GM03348 (cell line): ENCODE results near the gene DDX5.
"Not testable (repeated sequence)": the region's sequence is repeated elsewhere in the genome, so short reads cannot be mapped to it uniquely, and the experiment has no call there.

Experiments used
- DNase-seq: peaks from one replicate; pipeline ENCODE4 v3.0.0; 2012; ENCODE audit warnings: low spot score

The DDX5 gene

DNA sequence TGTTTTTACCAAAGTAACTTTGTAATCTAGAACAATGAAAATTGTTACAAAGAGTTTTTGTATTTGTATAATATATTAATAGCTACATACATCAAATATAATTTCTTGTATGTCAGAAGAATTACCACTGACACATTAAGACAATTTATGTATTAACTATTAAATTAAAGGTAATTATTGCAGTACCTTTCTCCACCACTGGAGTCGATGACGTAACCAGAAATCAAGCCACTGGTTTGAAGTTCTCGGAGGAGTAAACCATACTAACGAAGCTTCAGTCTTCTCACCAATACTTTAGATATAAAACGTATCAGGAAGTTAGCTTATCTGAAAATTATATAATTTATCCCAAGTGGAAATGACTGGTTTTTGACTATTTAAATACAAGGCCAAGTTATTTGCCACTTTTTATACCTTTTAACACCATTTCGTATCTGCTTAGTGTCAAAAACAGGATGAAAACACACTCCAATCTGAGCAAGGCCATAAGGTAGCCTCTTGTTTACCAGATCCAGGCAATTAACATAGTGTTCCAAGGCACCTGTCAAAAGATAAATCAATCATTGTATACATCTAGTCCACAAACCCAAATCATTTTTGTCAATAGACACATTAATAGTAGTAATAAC lies 13.5 kb downstream of the DDX5 start:
- peak; percentile 22 for DNase-seq

DNA sequence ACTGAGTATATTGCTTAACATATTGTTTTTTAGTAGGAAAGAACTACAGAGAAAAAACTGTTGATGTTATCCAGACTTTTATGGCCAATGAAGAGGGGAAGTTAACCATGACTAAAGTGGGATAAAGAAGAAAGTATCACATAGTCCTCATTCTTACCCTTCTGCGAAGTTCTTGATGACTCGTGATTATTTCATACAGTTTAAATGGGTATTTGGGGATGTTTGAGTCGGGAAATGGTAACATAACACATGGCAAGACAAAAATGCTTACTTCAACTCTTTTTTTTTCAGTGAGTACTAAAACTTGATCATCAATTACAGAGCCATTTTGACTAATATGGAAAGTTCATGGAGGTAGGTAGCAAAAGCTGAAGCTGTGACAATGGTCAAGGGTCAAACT lies 14.1 kb downstream of the DDX5 start:
- no peak for DNase-seq

DNA sequence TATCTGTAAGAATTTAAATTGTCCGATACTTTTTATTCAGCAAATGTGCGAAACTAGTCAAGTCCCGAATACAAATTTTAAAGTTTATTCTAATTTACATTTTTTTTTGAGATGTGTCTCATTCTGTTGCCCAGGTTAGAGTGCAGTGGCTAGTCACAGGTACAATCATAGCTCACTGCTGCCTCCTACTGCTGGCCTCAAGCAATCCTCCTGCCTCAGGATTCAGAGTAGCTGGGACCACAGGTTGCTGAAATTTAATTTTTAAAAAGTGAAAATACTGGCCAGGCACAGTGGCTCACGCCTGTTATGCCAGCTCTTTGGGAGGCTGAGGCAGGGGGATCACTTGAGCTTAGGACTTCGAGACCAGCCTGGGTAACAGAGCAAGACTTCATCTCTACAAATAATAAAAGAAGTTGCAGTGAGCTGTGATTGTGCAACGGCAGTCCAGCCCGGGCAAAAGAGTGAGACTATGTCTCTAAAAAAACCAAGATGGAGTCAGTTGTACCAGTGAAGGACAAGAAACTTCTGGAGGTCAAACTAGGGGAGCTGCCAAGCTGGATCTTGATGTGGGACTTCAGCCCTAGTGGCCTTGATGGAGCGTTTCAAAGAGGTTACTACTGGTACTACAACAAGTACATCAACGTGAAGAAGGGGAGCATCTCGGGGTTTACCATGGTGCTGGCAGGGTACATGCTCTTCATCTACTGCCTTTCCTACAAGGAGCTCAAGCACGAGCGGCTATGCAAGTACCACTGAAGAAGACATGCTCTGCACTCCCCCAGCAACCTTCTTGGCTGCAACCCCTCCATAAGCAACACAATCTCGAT lies 14.8 kb downstream of the DDX5 start:
- DNase-seq, result no peak

GRCh38 chr17:64488301-64488700 lies 17.8 kb downstream of the DDX5 start:
- DNase-seq, result no peak

GRCh38 chr17:64484380-64484779 lies 21.7 kb downstream of the DDX5 start:
- DNase-seq, result no peak

GRCh38 chr17:64480951-64481350 lies 25.1 kb downstream of the DDX5 start:
- no peak for DNase-seq

- no peak for DNase-seq
These were observed 28.2 kb downstream of the DDX5 start for GRCh38 chr17:64477849-64478248.

DNA sequence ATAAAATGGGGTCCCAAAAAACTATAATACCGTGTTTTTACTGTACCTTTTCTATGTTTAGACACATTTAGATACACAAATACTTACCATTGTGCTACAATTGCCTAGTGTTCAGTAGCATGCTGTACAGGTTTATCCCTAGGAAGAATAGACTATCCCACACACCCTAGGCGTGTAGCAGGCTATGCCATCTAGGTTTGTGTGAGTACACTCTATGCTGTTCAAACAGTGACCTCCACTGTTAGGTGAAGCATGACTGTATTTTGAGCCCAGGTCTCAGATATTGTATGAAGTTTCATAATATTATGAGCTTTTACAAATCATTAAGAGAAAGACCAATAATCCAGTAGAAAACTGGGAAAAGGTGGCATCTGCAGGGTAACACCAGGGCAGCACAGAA lies 33.5 kb downstream of the DDX5 start:
- no peak for DNase-seq

DNA sequence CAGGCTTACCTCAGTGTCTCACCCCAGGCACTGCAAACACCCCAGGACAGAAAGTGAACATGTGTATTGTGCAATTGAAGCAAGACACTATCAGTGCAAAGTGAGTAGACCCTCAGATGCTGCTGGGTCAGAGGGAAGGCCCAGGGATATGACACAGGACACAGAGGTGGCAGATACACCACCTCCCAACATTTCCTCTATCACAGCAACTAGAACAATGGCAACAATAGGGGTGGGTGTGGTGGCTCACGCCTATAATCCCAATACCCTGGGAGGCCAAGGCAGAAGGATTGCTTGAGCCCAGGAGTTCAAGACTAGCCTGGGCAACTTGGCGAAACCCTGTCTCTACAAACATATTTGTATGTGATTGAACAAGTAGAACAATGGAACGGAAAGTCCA lies 34.6 kb downstream of the DDX5 start:
- DNase-seq, result no peak

DNA sequence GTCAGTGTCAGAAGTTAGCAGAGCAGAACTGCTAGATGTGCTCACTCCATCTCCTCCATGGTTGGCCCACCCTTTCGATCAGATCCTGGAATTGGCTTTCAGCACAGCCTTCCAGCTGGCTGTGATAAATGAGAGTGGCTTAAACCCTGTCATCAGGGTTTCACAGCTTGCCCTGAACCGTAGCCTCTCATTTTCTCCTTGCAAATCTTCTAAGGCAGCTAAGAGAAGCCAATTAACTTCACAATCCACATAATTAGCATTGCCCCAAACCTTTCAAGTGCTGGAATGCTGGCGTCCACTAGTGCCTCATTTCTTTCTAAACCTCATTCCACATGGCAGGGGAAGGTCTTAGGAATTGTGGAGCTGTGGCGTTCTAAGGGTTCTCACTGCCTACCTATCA lies 35.5 kb downstream of the DDX5 start:
- no peak for DNase-seq

DNA sequence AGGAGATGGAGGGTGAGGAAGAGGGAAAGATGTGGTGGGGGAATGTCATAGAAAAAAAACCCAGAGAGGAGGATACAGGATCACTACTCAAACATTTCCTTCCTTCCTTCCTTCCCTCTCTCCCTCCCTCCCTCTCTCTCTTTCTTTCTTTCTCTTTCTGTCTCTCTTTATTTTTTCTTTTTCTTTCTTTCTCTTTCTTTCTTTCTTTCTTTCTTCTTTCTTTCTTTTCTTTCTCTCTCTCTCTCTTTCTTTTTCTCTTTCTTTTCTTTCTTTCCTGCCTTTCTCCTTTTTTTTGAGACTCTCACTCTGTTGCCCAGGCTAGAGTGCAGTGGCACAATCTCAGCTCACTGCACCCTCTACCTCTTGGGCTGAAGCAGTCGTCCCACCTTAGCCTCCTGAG lies 39.3 kb downstream of the DDX5 start:
- not testable (repeated sequence) for DNase-seq

DNA sequence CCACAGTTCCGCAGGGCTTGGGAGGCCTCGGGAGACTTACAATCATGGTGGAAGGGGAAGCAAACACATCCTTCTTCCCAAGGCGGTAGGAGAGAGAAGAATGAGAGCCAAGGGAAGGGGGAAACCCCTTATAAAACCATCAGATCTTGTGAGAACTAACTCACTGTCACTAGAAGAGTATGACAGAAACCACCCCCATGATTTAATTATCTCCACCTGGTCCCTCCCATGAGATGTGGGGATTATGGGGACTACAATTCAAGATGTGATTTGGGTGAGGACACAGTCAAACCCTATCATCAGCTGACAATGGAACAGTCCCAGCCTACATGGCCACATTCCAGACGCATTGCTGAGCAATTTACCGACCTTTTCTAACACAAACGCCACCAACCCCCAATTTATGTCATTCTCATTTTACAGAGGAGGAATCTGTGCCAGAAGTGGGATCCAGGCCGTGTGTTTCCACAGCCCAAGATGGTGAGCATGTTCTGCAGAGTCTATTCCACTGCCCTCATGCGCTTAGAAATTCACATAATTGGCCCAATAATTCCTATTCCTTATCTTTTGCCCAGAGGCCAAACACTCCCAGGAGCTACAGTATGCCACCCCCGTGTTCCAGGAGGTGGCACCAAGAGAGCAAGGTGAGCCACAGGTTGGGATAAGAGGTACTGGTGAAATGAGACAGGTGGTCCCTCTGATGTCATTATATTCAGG lies 39.9 kb downstream of the DDX5 start:
- no peak for DNase-seq

GRCh38 chr17:64461788-64462187 lies 44.3 kb downstream of the DDX5 start:
- no peak for DNase-seq

DNA sequence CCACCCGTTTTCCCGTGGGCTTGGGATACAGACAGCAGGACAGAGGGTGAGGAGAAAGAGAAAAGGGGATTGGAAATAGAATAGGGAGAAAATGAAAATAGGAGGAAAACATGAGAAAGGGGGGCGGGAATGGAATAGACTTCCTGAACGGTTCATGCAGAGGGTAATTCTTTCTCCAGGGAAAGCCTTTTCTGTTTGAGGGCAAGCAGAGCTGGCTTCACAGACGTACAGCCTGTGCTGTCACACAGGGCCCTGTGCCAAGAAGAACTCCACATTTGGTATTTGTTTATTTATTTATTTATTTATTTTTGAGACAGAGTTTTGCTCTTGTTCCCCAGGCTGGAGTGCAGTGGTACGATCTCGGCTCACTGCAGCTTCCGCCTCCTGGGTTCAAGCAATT lies 45.1 kb downstream of the DDX5 start:
- no peak for DNase-seq

GRCh38 chr17:64459818-64460217 lies 46.3 kb downstream of the DDX5 start:
- DNase-seq, result not testable (repeated sequence)

DNA sequence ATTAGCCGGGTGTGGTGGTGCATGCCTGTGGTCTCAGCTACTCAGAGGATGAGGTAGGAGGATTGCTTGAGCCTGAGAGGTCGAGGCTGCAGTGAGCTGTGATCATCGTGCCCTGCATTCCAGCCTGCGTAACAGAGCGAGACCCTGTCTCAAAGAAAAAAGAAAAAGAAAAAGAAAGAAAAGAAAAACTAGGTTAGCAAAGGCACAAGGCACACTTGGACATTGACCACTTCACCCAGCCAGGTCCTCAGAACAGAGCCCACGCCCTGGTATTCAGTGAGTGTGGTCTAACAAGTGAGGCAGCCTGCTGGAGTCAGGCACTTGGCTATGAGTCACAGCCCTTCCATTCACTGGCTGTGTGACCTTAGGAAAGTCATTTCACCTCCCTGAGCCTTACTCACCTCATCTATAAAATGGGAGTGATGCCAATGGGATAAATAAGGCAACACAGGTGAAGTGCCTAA lies 46.8 kb downstream of the DDX5 start:
- DNase-seq, result peak; percentile 49

GRCh38 chr17:64458756-64459155 lies 47.3 kb downstream of the DDX5 start:
- no peak for DNase-seq

- peak; percentile 45 for DNase-seq
These were observed 48.9 kb downstream of the DDX5 start for GRCh38 chr17:64457156-64457555.

- DNase-seq, result no peak
These were observed 49.9 kb downstream of the DDX5 start for GRCh38 chr17:64455993-64456885.

GRCh38 chr17:64449545-64449944 lies 56.5 kb downstream of the DDX5 start:
- no peak for DNase-seq

DNA sequence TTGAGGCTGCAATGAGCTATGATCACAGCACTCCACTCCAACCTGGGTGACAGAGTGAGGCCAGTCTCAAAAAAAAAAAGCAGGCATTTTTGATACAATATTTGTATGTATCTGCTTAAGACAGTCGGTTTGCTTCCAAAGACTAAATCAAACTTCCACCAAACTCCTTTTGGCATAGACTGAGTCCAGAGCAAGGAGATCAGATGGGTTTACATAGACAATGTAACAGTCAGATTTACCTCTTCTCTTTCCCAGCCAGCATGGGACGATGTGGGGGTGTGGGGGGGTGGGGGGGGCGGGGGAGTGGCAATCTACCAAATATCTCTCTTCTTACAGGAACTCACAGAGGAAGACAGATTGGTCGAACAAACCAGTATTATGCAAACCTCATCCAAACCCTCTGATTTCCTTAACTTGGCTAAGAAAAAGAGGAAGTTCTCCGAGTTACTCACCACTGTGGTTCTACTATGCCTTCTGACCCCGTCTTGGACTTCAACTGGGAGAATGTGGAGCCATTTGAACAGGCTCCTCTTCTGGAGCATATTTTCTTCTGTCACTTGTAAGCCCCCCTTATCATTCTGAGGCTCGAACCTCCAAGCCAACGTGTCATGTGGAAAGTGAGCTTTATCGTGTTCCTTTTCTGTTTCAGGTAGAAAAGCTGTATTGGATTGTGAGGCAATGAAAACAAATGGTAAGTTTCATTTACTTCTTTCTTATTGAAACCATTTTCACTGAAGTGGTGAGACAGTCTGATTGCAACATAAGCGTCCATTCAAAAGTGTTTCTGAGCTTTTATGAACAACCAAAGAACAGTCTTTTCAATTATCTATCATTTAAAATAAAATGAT lies 57.2 kb downstream of the DDX5 start, which contains the start of gene MILR1:
TSS of gene MILR1 (plus strand) at position 451 of the 848 bp plus-strand sequence. CDS start at position 505, 54 bp downstream.
- peak; percentile 84 for DNase-seq
